ENCODE results near the gene BHMT2. TPM values are rescaled to one million over a fixed set of nuclear protein-coding genes. Genes with fewer than 3 reads are reported as not detected.

BHMT2 gene
- total and polyA plus RNA-seq, 2 of the 4 experiments (the other 2 are of a cell fraction) = 0.36 to 0.60 TPM

GRCh38 chr5:79122973-79123372 lies 53.4 kb downstream of the BHMT2 start:
- DNase-seq = no peak
- Histone ChIP-seq H3K9me1 (ENCODE audit: insufficient read depth, low read length) (no peaks in the 10 kb centered on the region), H3K56ac (ENCODE audit: extremely low read depth, insufficient read depth, low read length) (no peak overlapping the region), H4K20me1 (ENCODE audit: insufficient read depth, low read length) (no peaks in the 10 kb centered on the region), H3K9me3 (ENCODE audit: control insufficient read depth, insufficient read depth, low read length) (no peaks in the 10 kb centered on the region), H3K18ac (ENCODE audit: low read depth, low read length) (no peak overlapping the region), H2BK120ac (ENCODE audit: low read depth, low read length) (no peak overlapping the region), H2BK5ac (ENCODE audit: low read depth, low read length, poor library complexity, severe bottlenecking) (no peak overlapping the region), H3K27me3 (ENCODE audit: control insufficient read depth, insufficient read depth, low read length) (peaks cover 4% of the 10 kb centered on the region; the same call in 1 of the 2 replicates), H3K4me1 (ENCODE audit: control insufficient read depth, insufficient read depth, low read length) (no peaks in the 10 kb centered on the region), H4K8ac (ENCODE audit: low read depth in 2 of 2, low read length in 2 of 2) (no peak overlapping the region), H3K9ac (ENCODE audit: low read depth, low read length) (no peak overlapping the region), H4K91ac (ENCODE audit: insufficient read depth, low read depth, low read length) (no peak overlapping the region), H2BK20ac (ENCODE audit: low read depth, low read length) (no peak overlapping the region), H4K5ac (ENCODE audit: low read depth, low read length) (no peak overlapping the region), H3K4me3 (ENCODE audit: insufficient read depth, low read depth, low read length) (no peak overlapping the region), H3K23ac (ENCODE audit: low read depth, low read length) (no peak overlapping the region), H2BK15ac (ENCODE audit: low read depth, low read length) (no peak overlapping the region), H3K79me1 (ENCODE audit: low read depth in 1 of 2, low read length in 2 of 2) (no peaks in the 10 kb centered on the region), H2AK5ac (ENCODE audit: low read depth, low read length) (no peak overlapping the region), H3K27ac (ENCODE audit: insufficient read depth, low read length) (no peak overlapping the region), H3K36me3 (ENCODE audit: control insufficient read depth, insufficient read depth, low read length) (no peaks in the 10 kb centered on the region), H2AK9ac (replicated peaks; ENCODE audit: low read depth, low read length, poor library complexity) (no peak overlapping the region), H2AFZ (replicated peaks; ENCODE audit: low read length, poor library complexity) (no peak overlapping the region), H3K14ac (replicated peaks; ENCODE audit: low read depth, low read length) (no peak overlapping the region), H3K4me2 (ENCODE audit: low read depth, low read length) (no peak overlapping the region), H3K4ac (ENCODE audit: low read depth, low read length) (no peak overlapping the region)
- in situ Hi-C loops (cut with MboI; ENCODE audit: low sequenced_read_pairs) = no loop called here
- no peak for TF ChIP-seq CHD1 (IDR thresholded peaks at IDR 0.05; ENCODE audit: low read depth, low read length)
- no peak for TF ChIP-seq CEBPB (IDR thresholded peaks at IDR 0.05; ENCODE audit: low read depth, low read length)
- TF ChIP-seq SMC3 (IDR thresholded peaks at IDR 0.05; ENCODE audit: low read depth, low read length) = no peak
- no peak for TF ChIP-seq POLR2A (IDR thresholded peaks at IDR 0.05; ENCODE audit: low read depth, low read length)
- no peak for TF ChIP-seq BHLHE40 (IDR thresholded peaks at IDR 0.05; ENCODE audit: low read depth, low read length)
- no peak for TF ChIP-seq MXI1 (IDR thresholded peaks at IDR 0.05; ENCODE audit: borderline replicate concordance, low read depth, low read length)
- no peak for TF ChIP-seq RAD21 (IDR thresholded peaks at IDR 0.05; ENCODE audit: low read length)
- no peak for TF ChIP-seq MAZ (IDR thresholded peaks at IDR 0.05; ENCODE audit: borderline replicate concordance, low read depth, low read length)
- TF ChIP-seq USF2 (IDR thresholded peaks at IDR 0.05; ENCODE audit: low read depth, low read length) = no peak
- no peak for TF ChIP-seq ELK1 (IDR thresholded peaks at IDR 0.05; ENCODE audit: borderline replicate concordance, low read depth, low read length)
- no peak for TF ChIP-seq FOS (IDR thresholded peaks at IDR 0.05; ENCODE audit: low read depth, low read length)
- TF ChIP-seq RFX5 (IDR thresholded peaks at IDR 0.05; ENCODE audit: low read depth, low read length) = no peak
- dilution Hi-C loops (cut with HindIII; ENCODE audit: low sequenced_read_pairs, unreplicated experiment) = no loop called here
- no peak for ATAC-seq (ENCODE audit: low read depth)
- intact Hi-C loops (cut with micrococcal nuclease) = no loop called here
- no TSS peak for BruUV-seq (replicated peaks)
- ChIA-PET POLR2A (ENCODE audit: unreplicated experiment) (no interaction called here), CTCF (interaction anchor here (1.1 to 1.2 kb wide), 2 partner anchors 16 to 102 kb away, joined by 3 read pairs; no protein-coding TSS in a partner anchor)

Measured in IMR-90 (cell line).